PC-9 (cell line): ENCODE measurements around the gene ODAD4.

Source experiments
- CTCF ChIP-seq: fragments of 200-600 bp; sonication (generic); conservative IDR thresholded peaks from 2 replicates; pipeline ENCODE4 v1.6.1; 2017; ENCODE audit warnings: mixed run types, antibody characterized with exemption, mild to moderate bottlenecking, moderate library complexity
- EZH2 ChIP-seq: fragments of 200-600 bp; sonication (generic); IDR thresholded peaks from 2 replicates; pipeline ENCODE4 v1.8.0; 2017; ENCODE audit warnings: antibody characterized with exemption, low read depth

- TF ChIP-seq CTCF = no peak
- no peak for TF ChIP-seq EZH2
Observed at GRCh38 chr17:41976142-41976768, 45.8 kb downstream of the ODAD4 start.
